ENCODE measurements around the gene FAM193B. TPM values are rescaled to one million over a fixed set of nuclear protein-coding genes. Genes with fewer than 3 reads are reported as not detected.
A peak's percentile ranks its signal among the peaks of the same experiment; 100 is the strongest.

FAM193B gene
- total and polyA plus RNA-seq, 5 experiments from 2014 or later, result 1.6 to 225 (median 5.5) TPM

DNA sequence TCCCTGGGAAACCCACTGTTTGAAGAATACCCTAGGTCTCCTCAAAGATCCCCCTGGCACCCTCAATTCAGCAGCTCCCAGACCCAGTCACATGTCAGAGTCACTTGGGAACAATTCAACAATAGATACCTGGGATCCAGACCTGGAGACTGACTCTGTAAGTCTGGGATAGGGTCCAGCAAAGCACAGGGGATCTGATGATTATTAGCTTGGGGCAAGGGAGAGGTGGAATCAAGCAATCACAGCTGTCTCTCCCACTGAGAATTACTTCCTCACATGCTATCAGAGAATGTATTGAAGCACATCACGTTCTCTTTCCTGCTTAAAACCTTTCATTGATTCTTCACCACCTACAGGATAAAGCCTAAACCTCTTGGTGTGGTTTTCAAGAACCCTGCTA is 5.9 kb downstream of the FAM193B start:
- POLR2A ChIA-PET, result interaction anchor here (0.6 kb wide), 1 partner anchor 39 kb away, joined by 3 read pairs; no protein-coding TSS in a partner anchor
- ATAC-seq, result no peak
- DNase-seq, result no peak
- Mint-ChIP-seq H3K27ac (peak overlapping the region in 1 of 10 donors; percentile 40), H3K4me1 (peaks cover 20 to 58% (median 50%) of the 10 kb centered on the region in 4 donors), H3K36me3 (peaks cover 0 to 40% (median 6%) of the 10 kb centered on the region in 3 donors), H3K27me3 (no peaks in the 10 kb centered on the region), H3K4me3 (no peak overlapping the region), H3K9me3 (no peaks in the 10 kb centered on the region)

DNA sequence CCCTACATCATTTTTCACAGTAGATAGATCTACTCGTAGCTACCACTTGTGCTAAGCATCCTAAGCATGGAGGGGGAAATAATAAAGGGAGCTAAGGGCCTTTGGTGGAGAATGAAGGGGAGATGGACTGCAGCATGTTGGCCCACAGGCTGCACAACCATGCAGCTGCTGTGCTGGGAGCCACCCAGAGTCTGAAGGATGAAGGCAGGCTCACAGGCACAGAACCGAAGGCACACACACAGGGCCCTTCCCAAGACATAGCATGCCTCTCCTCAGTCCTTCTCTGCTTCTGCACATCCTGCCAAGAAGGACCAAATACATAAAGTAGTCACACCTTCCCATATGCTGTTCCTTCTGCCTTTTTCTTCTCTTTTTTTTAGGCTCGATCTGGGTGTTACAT is 6.6 kb downstream of the FAM193B start:
- peaks cover 16 to 51% (median 43%) of the 10 kb centered on the region in 4 donors for H3K4me1 Mint-ChIP-seq
- peaks cover 0 to 41% (median 6%) of the 10 kb centered on the region in 3 donors for H3K36me3 Mint-ChIP-seq
- no peak overlapping the region for H3K4me3 Mint-ChIP-seq
- H3K27me3 Mint-ChIP-seq, result no peaks in the 10 kb centered on the region
- peak overlapping the region in 2 of 10 donors; percentile 25 to 35 for H3K27ac Mint-ChIP-seq
- ATAC-seq, result no peak
- POLR2A ChIA-PET, result no interaction called here
- DNase-seq, result no peak
- no peaks in the 10 kb centered on the region for H3K9me3 Mint-ChIP-seq

DNA sequence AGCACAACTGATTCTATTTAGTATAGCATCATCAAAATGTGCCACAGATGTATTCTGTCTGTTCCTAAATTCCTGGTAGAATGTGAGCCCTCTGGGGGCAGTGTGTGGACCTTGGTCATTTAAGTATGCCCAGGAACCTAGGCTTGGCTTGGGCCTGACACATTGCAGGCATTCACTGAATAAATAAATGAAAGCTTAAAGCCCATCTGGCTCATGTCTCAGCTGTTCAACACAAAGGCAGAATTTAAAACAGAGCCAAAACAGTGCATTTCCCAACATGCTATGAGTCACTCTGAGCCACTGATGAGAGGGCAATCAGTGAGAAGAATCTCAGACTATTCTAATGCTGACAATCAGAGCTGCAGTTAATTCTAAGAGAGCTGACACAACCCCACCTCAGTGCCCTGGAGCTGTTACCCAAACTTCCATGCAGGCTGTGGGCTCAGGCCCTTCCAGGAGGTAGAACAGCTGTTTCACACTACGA is 8.1 kb downstream of the FAM193B start:
- Mint-ChIP-seq H3K36me3 (peaks cover 0 to 39% (median 3%) of the 10 kb centered on the region in 3 donors), H3K4me3 (no peak overlapping the region), H3K9me3 (no peaks in the 10 kb centered on the region), H3K27ac (peak overlapping the region in 1 of 10 donors; percentile 13), H3K4me1 (peaks cover 17 to 40% (median 36%) of the 10 kb centered on the region in 4 donors), H3K27me3 (no peaks in the 10 kb centered on the region)
- POLR2A ChIA-PET, result no interaction called here
- no peak for ATAC-seq
- DNase-seq, result no peak

DNA sequence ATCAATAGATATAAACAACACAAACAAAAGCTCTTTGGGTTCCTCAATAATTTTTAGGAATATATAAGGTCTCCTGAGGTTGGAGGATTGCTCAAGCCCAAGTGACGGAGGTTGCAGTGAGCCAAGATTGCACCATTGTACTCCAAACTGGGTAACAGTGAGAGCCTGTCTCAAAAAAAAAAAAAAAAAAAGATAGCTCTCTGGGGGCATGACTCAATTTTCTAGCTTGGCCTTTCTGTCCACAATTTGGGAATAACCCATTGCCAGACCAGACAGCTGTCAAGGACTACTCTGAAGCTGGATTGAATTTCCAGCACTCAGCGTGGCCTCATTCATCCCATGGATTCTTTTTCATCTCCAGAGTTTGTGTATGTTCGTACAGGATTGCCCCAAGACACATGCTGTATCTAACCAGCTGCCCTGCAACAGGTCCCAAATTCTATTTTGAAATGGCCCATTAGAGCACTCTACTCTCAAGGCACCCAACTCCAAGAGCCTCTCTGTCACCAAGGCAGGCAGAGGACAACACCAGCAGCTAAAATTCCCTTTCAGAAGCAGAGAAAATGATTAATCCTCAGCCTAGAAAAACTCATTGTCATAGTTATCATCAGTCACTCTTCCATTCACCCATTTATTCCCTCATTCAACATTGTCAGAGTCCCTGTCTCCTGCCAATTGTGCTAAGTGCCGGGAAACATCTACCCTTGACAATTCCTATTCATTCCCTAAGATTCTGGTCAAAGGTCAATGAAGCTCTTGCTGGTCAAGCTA is 8.7 kb downstream of the FAM193B start:
- H3K4me1 Mint-ChIP-seq, result peaks cover 17 to 40% (median 36%) of the 10 kb centered on the region in 4 donors
- peaks cover 0 to 37% (median 3%) of the 10 kb centered on the region in 3 donors for H3K36me3 Mint-ChIP-seq
- no peak for ATAC-seq
- POLR2A ChIA-PET, result interaction anchor here (0.7 kb wide), 1 partner anchor 74 kb away, joined by 5 read pairs; no protein-coding TSS in a partner anchor
- no peaks in the 10 kb centered on the region for H3K27me3 Mint-ChIP-seq
- no peaks in the 10 kb centered on the region for H3K9me3 Mint-ChIP-seq
- H3K4me3 Mint-ChIP-seq, result no peak overlapping the region
- DNase-seq, result no peak
- H3K27ac Mint-ChIP-seq, result peak overlapping the region in 2 of 10 donors; percentile 13 to 29

DNA sequence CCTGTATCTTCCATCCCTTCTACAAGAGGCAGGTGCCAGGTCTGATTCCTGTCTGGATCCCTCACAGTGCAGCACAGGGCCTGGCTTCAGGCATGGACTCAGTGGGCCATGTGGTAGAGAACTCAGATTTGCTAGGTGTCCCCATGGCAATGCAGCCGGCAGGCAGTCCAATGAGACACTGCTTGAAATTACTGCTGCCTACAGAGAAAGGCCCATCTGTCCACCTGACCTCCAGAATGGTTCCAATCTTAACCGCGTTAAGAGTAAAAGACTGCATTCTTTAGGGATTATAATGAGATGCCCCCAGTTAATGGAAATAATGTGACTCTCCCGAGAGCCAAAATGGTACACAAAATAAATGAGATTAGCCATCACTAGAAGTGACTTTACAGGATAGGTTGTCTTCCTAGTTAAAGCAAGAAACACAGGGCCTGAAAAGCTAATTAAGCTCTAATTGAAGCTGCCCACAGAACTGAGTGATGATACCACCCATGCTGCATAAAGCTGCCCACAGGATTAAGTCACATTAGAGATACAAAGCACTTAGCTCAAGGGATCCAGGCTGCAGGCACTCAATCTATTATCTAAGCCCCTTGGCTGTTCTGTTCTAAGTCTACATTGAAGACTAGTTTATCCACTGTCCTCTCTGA is 11.4 kb downstream of the FAM193B start:
- Mint-ChIP-seq H3K27me3 (no peaks in the 10 kb centered on the region), H3K4me3 (no peak overlapping the region), H3K27ac (peak overlapping the region in 5 of 10 donors; percentile 13 to 49 (median 30)), H3K9me3 (no peaks in the 10 kb centered on the region), H3K4me1 (peaks cover 19 to 28% (median 22%) of the 10 kb centered on the region in 4 donors), H3K36me3 (peaks cover 0 to 45% (median 0%) of the 10 kb centered on the region in 3 donors)
- ATAC-seq, result no peak
- DNase-seq, result no peak
- POLR2A ChIA-PET, result no interaction called here

DNA sequence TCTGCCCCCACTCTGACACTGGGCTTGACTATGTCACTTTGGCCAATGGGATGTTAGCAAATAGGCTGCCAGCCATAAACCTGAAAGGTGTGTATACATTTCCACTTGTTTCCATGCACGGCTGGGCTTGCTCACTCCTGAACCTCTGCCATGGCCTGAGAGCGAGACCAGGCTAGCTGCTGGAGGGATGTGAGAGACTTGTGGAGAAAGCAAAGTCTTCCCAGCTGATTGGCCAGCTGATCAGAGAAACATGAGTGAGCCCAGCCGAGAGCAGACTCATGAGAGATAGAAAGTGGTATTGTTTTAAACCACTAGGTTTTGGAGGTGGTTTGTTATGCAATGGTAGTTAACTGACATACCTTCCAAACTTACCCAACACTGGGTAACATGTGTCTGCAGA is 13.9 kb downstream of the FAM193B start:
- POLR2A ChIA-PET, result no interaction called here

DNA sequence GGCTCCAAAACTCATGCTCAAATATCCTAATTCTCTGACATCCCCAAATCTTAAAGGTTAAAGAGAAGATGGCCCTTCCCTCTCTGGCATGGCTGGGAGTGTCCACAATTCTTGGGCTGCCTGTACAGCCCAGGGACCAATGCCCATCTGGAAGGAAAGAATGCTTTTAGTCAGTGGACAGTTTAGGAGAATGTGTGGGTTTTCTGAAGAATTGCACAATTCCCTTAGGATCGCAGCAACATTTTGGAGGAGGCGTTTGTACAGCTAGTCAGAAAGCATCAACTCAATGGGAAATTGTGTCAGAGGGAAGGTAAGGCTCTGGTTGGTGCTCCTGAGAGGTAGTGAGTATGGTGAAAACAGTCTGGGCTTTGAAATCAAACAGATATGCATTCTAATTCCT is 15.0 kb downstream of the FAM193B start:
- no peak for DNase-seq
- peaks cover 0 to 59% (median 0%) of the 10 kb centered on the region in 3 donors for H3K36me3 Mint-ChIP-seq
- no peak for ATAC-seq
- no peak overlapping the region for H3K4me3 Mint-ChIP-seq
- POLR2A ChIA-PET, result interaction anchor here (0.6 kb wide), 1 partner anchor 15 kb away, joined by 3 read pairs; no protein-coding TSS in a partner anchor
- H3K27ac Mint-ChIP-seq, result peak overlapping the region in 2 of 10 donors; percentile 19 to 25
- peaks cover 3 to 17% (median 9%) of the 10 kb centered on the region in 4 donors for H3K4me1 Mint-ChIP-seq
- H3K27me3 Mint-ChIP-seq, result no peaks in the 10 kb centered on the region
- no peaks in the 10 kb centered on the region for H3K9me3 Mint-ChIP-seq

More for the DNA sequence above, 13.9 kb downstream of the FAM193B start:
- no peak overlapping the region for H3K4me3 Mint-ChIP-seq
- H3K9me3 Mint-ChIP-seq, result no peaks in the 10 kb centered on the region
- DNase-seq, result no peak
- no peak for ATAC-seq
- H3K27ac Mint-ChIP-seq, result peak overlapping the region in 1 of 10 donors; percentile 37
- H3K27me3 Mint-ChIP-seq, result no peaks in the 10 kb centered on the region
- H3K36me3 Mint-ChIP-seq, result peaks cover 0 to 55% (median 0%) of the 10 kb centered on the region in 3 donors
- H3K4me1 Mint-ChIP-seq, result peaks cover 7 to 17% (median 10%) of the 10 kb centered on the region in 4 donors

DNA sequence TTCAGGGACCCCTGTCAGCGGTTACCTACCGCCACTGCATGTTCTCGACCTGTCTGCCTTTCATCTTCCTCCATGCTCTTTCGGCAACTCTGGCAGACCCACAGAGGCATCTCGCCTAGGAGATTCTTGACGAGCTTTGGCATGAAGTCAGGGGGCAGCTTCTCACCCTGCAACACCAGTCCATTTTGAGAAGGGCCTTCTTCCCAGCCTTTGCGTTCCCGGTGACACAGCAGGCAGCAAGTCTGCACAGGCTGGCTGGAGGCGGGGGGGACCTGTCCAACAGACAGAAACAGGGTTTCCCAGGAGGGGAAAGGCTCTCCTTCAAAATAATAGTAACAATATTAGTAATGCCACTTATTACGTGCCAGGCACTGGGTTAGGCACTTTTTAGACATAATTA is 15.5 kb downstream of the FAM193B start:
- DNase-seq (no peak), ATAC-seq (no peak)
- Mint-ChIP-seq H3K9me3 (no peaks in the 10 kb centered on the region), H3K27me3 (no peaks in the 10 kb centered on the region), H3K36me3 (peaks cover 0 to 60% (median 0%) of the 10 kb centered on the region in 3 donors), H3K4me3 (no peak overlapping the region), H3K4me1 (peaks cover 0 to 17% (median 8%) of the 10 kb centered on the region in 4 donors), H3K27ac (peak overlapping the region in 2 of 10 donors; percentile 18 to 57)
- POLR2A ChIA-PET, result interaction anchor here (0.6 to 1.2 kb wide), 2 partner anchors 14 to 15 kb away, joined by 3 to 4 read pairs; no protein-coding TSS in a partner anchor

DNA sequence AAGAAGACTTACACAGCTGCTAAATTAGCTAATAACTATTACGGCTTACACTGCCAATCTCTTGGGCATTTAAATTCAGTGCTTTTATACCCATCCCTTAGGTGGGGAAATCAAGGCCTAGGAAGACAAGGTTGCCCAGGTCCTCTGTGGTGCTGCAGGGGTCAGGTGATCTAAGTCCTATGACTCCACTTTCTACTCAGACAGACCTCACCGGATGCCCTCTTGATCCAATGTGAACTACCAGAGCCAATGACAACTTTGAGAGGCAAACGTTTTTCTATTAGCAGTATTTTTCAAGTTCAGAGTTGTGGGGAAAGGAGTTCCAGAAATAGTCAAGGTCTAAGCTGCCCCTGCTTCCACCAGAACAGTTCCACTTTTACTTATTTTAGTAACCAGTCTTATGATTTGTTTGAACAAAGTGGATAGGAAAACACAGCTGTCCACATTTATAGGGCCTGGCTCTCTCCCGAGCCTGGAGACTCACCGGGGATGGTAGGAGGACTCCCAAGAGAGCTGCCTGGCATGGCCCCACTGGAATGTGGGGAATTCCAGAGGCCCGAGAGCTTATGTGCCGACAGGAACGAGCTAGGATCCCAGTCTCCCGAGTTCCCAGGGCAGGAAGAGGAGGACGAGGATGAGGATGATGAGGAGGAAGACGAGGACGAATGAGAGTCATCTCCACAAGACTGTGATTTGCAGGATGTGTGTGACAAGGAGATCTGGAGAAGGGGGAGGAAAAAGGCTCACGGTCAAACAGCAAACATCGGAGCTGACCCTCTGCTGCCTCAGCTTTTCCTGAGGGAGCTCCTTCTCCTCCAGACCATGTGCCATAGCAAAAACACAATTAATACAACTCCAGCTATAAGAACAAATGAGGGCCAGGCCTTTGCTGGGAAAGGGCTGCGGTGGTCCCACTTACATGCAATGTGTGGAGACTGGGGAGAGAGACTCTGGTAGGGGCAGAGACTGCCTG is 16.7 kb downstream of the FAM193B start:
- Mint-ChIP-seq H3K4me1 (peaks cover 0 to 16% (median 7%) of the 10 kb centered on the region in 4 donors), H3K27me3 (no peaks in the 10 kb centered on the region), H3K9me3 (no peaks in the 10 kb centered on the region), H3K4me3 (no peak overlapping the region), H3K36me3 (peaks cover 0 to 68% (median 0%) of the 10 kb centered on the region in 3 donors), H3K27ac (peak overlapping the region in 4 of 10 donors; percentile 47 to 84 (median 63))
- DNase-seq (no peak), ATAC-seq (no peak)
- POLR2A ChIA-PET, result interaction anchor here (0.6 to 1.2 kb wide), 2 partner anchors 13 to 36 kb away, joined by 4 read pairs; no protein-coding TSS in a partner anchor

DNA sequence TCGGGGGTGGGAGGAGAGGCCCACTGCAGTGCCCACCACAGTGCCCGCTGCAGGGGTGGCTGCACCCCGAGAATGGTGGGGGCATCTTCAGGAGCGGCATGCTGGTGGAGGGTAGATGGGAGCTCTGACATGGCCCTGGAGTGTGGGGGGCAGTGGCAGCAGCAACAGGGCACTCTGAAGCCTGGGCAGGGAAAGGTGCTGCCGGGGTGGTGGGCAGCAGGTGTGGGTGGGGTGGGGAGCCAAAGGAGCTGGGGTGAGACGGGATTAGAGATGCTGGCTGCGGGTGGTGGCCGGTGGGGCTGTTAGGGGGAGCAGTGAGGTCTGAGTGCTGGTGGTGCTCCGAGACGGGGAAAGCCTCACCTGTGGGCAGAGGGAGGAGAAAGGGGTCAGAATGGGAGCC is 18.0 kb downstream of the FAM193B start:
- H3K27me3 Mint-ChIP-seq, result no peaks in the 10 kb centered on the region

DNA sequence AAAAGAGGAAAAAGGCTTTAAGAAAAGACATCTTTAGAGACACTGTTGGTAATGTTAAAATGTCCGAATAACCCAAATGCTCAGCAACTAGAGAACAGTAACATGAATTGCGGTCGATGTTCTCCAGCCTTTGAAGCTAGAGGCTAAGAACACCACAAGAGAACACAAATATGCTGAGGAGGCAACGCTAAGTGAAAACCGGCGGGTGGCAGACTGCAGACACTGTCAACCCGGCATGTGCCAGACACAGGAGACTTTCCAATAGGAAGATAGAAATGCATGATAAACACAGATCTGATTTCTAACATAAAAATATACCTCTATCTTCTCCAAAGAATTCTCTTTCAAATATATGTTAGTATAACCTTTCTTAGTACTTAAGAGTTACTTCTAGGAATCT is 19.2 kb downstream of the FAM193B start:
- H3K4me3 Mint-ChIP-seq, result no peak overlapping the region
- no peaks in the 10 kb centered on the region for H3K27me3 Mint-ChIP-seq
- H3K27ac Mint-ChIP-seq, result peak overlapping the region in 1 of 10 donors; percentile 39
- peaks cover 0 to 72% (median 4%) of the 10 kb centered on the region in 3 donors for H3K36me3 Mint-ChIP-seq
- ATAC-seq, result no peak
- H3K4me1 Mint-ChIP-seq, result peaks cover 0 to 12% (median 4%) of the 10 kb centered on the region in 4 donors
- H3K9me3 Mint-ChIP-seq, result no peaks in the 10 kb centered on the region
- DNase-seq, result no peak
- POLR2A ChIA-PET, result no interaction called here

More for the DNA sequence above, 18.0 kb downstream of the FAM193B start:
- no peak for DNase-seq
- Mint-ChIP-seq H3K4me1 (peaks cover 0 to 12% (median 5%) of the 10 kb centered on the region in 4 donors), H3K9me3 (no peaks in the 10 kb centered on the region), H3K36me3 (peaks cover 0 to 66% (median 4%) of the 10 kb centered on the region in 3 donors), H3K27ac (peak overlapping the region in 2 of 10 donors; percentile 29 to 50), H3K4me3 (no peak overlapping the region)
- POLR2A ChIA-PET, result no interaction called here
- ATAC-seq, result no peak

Data from naive thymus-derived CD8-positive, alpha-beta T cell (primary cell).